H9 (cell line): ENCODE data around the gene PHACTR1. TPM values are rescaled to one million over a fixed set of nuclear protein-coding genes. Genes with fewer than 3 reads are reported as not detected.

Experiments
- DNase-seq: peaks from one replicate; pipeline ENCODE4 v3.0.0-alpha.2; 2017
- H2AFZ ChIP-seq: one replicate; pipeline ENCODE4 v1.6.1; 2013; ENCODE audit warnings: mild to moderate bottlenecking, low read length, control low read depth, moderate library complexity
- H2AK5ac ChIP-seq: 2 replicates; pipeline ENCODE4 v1.6.1; 2013; ENCODE audit warnings: low read length, control low read depth, mixed read lengths; ENCODE audit not compliant: insufficient read length
- H2BK120ac ChIP-seq: one replicate; pipeline ENCODE4 v1.6.1; 2013; ENCODE audit warnings: low read depth, mild to moderate bottlenecking, low read length, control low read depth, inconsistent platforms; ENCODE audit not compliant: poor library complexity, severe bottlenecking
- H2BK12ac ChIP-seq: 2 replicates; pipeline ENCODE4 v1.6.1; 2013; ENCODE audit warnings: low read length, control low read depth, mixed read lengths, low read depth; ENCODE audit not compliant: insufficient read length
- H2BK15ac ChIP-seq: 2 replicates; pipeline ENCODE4 v1.6.1; 2013; ENCODE audit warnings: low read depth, low read length, control low read depth
- H2BK20ac ChIP-seq: one replicate; pipeline ENCODE4 v1.6.1; 2013; ENCODE audit warnings: low read depth, mild to moderate bottlenecking, low read length, control low read depth, inconsistent platforms; ENCODE audit not compliant: poor library complexity, severe bottlenecking
- H2BK5ac ChIP-seq: 2 replicates; pipeline ENCODE4 v1.6.1; 2013; ENCODE audit warnings: low read length, control low read depth, mixed read lengths; ENCODE audit not compliant: insufficient read length
- H3K14ac ChIP-seq: 2 replicates; pipeline ENCODE4 v1.6.1; 2013; ENCODE audit warnings: low read length, control low read depth; ENCODE audit not compliant: insufficient read depth
- H3K18ac ChIP-seq: 2 replicates; pipeline ENCODE4 v1.6.1; 2013; ENCODE audit warnings: low read depth, mild to moderate bottlenecking, mixed read lengths, low read length, control low read depth; ENCODE audit not compliant: insufficient read length
- H3K23ac ChIP-seq: 2 replicates; pipeline ENCODE4 v1.6.1; 2013; ENCODE audit warnings: low read length, control low read depth, mixed read lengths, low read depth; ENCODE audit not compliant: insufficient read length
- H3K23me2 ChIP-seq: 2 replicates; pipeline ENCODE4 v1.6.1; 2013; ENCODE audit warnings: low read depth, mild to moderate bottlenecking, mixed read lengths, low read length, control low read depth; ENCODE audit not compliant: insufficient read length, poor library complexity, severe bottlenecking
- H3K27ac ChIP-seq: 2 replicates; pipeline ENCODE4 v1.5.1; 2013; ENCODE audit warnings: low read length, control low read depth, mixed read lengths, low read depth; ENCODE audit not compliant: insufficient read length
- H3K27me3 ChIP-seq: 2 replicates; pipeline ENCODE4 v1.6.1; 2013; ENCODE audit warnings: low read length, control low read depth, inconsistent platforms; ENCODE audit not compliant: insufficient read depth
- H3K4ac ChIP-seq: 2 replicates; pipeline ENCODE4 v1.6.1; 2013; ENCODE audit warnings: low read depth, mild to moderate bottlenecking, control low read depth, inconsistent platforms, low read length, moderate library complexity
- H3K4me1 ChIP-seq: 2 replicates; pipeline ENCODE4 v1.6.1; 2013; ENCODE audit warnings: low read length, control low read depth, inconsistent platforms; ENCODE audit not compliant: insufficient read depth
- H3K4me2 ChIP-seq: 2 replicates; pipeline ENCODE4 v1.6.1; 2013; ENCODE audit warnings: low read length, control low read depth, mixed read lengths; ENCODE audit not compliant: insufficient read length, insufficient read depth
- H3K56ac ChIP-seq: 2 replicates; pipeline ENCODE4 v1.6.1; 2013; ENCODE audit warnings: low read depth, mild to moderate bottlenecking, mixed read lengths, low read length, control low read depth; ENCODE audit not compliant: insufficient read length
- H3K79me1 ChIP-seq: 2 replicates; pipeline ENCODE4 v1.6.1; 2013; ENCODE audit warnings: low read depth, mild to moderate bottlenecking, moderate library complexity, low read length, control low read depth, inconsistent platforms; ENCODE audit not compliant: insufficient read depth, poor library complexity, severe bottlenecking
- H3K79me2 ChIP-seq: 2 replicates; pipeline ENCODE4 v1.6.1; 2013; ENCODE audit warnings: low read length, control low read depth, inconsistent platforms; ENCODE audit not compliant: insufficient read depth
- H3K9ac ChIP-seq: 2 replicates; pipeline ENCODE4 v1.6.1; 2013; ENCODE audit warnings: low read length, control low read depth, mixed read lengths; ENCODE audit not compliant: insufficient read length; ENCODE audit errors: extremely low read depth
- H3K9me3 ChIP-seq: one replicate; pipeline ENCODE4 v1.6.1; 2013; ENCODE audit warnings: low read depth, low read length, inconsistent platforms; ENCODE audit not compliant: control insufficient read depth
- H3T11ph ChIP-seq: one replicate; pipeline ENCODE4 v1.6.1; 2013; ENCODE audit warnings: mild to moderate bottlenecking, low read length, control low read depth, inconsistent platforms
- H4K20me1 ChIP-seq: one replicate; pipeline ENCODE4 v1.6.1; 2013; ENCODE audit not compliant: control insufficient read depth, insufficient read length, insufficient read depth
- H4K5ac ChIP-seq: 2 replicates; pipeline ENCODE4 v1.6.1; 2013; ENCODE audit warnings: low read depth, mild to moderate bottlenecking, mixed read lengths, low read length, control low read depth; ENCODE audit not compliant: insufficient read length
- H4K8ac ChIP-seq: replicated peaks from 2 replicates; pipeline ENCODE4 v1.6.1; 2013; ENCODE audit warnings: low read length, control low read depth, mixed read lengths, low read depth; ENCODE audit not compliant: insufficient read length
- H4K91ac ChIP-seq: 2 replicates; pipeline ENCODE4 v1.6.1; 2013; ENCODE audit warnings: low read depth, mild to moderate bottlenecking, moderate library complexity, mixed read lengths, low read length, control low read depth; ENCODE audit not compliant: insufficient read length
- H3K27ac Mint-ChIP-seq, 3 experiments: 2 replicates in 2 of 3; 3 replicates in 1 of 3; pipeline ENCODE4 v1.8.0; 2020 to 2021; ENCODE audit warnings: mixed read lengths in 3 of 3, mild to moderate bottlenecking in 1 of 3, moderate library complexity in 1 of 3
- H3K27me3 Mint-ChIP-seq: 2 replicates; pipeline ENCODE4 v1.8.0; 2021; ENCODE audit warnings: low read depth, mild to moderate bottlenecking, moderate library complexity, mixed read lengths
- H3K36me3 Mint-ChIP-seq, 3 experiments: 2 replicates in 2 of 3; 3 replicates in 1 of 3; pipeline ENCODE4 v1.8.0; 2020 to 2021; ENCODE audit warnings: low read depth in 3 of 3, mixed read lengths in 3 of 3; ENCODE audit not compliant: insufficient read depth in 1 of 3
- H3K4me1 Mint-ChIP-seq, 2 experiments: 2 replicates each; pipeline ENCODE4 v1.8.0; 2020; ENCODE audit warnings: mixed read lengths in 2 of 2
- H3K4me3 Mint-ChIP-seq, 2 experiments: 2 replicates in 1 of 2; 3 replicates in 1 of 2; pipeline ENCODE4 v1.8.0; 2020 to 2021; ENCODE audit warnings: mild to moderate bottlenecking in 2 of 2, mixed read lengths in 2 of 2, moderate library complexity in 1 of 2
- H3K9me3 Mint-ChIP-seq, 2 experiments: 2 replicates in 1 of 2; 3 replicates in 1 of 2; pipeline ENCODE4 v1.8.0; 2020; ENCODE audit warnings: mild to moderate bottlenecking in 2 of 2, mixed read lengths in 2 of 2, moderate library complexity in 1 of 2
- WGBS: extraction: QIAGEN DNeasy Blood & Tissue Kit; methylation state at CpG from one replicate; pipeline ENCODE4 v1.1.7; 2013; ENCODE audit warnings: missing lambda C conversion rate, low lambda C conversion rate, mixed read lengths; ENCODE audit not compliant: insufficient read length; ENCODE audit errors: extremely low coverage; 5-methylcytosine and 5-hydroxymethylcytosine counted together
- total RNA-seq: library from RNA; stranded (reverse); gene quantifications from 2 replicates; pipeline ENCODE4 v1.2.1, GENCODE V29; 2021
- TF ChIP-seq, protein P1 (sequence below): fragments of 200-600 bp; sonication (generic); conservative IDR thresholded peaks from 3 replicates; pipeline ENCODE4 v1.8.0; 2021; ENCODE audit warnings: antibody characterized with exemption, mild to moderate bottlenecking

Gene PHACTR1
- total RNA-seq, 1 experiment from 2014 or later = 15.9 TPM

DNA sequence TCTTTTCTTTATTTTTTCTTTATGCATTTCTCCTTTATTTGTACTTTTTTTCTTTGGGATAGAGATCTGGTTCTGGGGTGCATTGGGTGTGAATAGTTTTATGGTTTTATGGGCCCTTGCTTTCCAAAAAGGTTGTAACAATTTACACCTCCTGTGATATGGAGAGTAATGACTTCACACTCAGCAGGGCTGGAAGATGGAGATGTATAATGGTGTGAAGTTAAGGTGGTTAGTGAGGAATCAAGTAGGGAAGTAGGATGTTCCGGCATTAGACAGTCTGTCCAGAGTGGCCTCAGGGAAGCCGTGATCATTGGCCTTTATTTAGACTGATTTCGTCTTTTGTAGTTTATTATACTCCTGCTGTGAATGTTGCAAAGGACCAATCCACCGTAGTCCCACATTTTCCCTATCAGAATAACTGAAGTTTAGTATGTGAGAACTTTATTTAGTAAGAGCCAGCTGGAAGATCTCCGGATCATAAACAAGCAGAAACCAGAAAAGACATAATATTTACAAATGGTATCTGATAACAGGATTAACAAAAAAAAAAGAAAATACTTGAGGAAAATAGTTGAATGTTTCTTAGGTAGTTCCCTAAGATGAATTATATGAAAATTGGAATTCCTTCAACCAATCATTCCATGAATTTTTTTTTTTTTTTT is 356.2 kb downstream of the PHACTR1 start:
- Histone ChIP-seq H3K23me2 (no peaks in the 10 kb centered on the region), H3K79me2 (no peaks in the 10 kb centered on the region), H2BK12ac (no peak overlapping the region), H4K5ac (no peak overlapping the region), H3K27me3 (no peaks in the 10 kb centered on the region), H3K9me3 (no peaks in the 10 kb centered on the region), H3K23ac (no peak overlapping the region), H2BK5ac (no peak overlapping the region), H3T11ph (no peak overlapping the region), H3K56ac (no peak overlapping the region), H3K79me1 (no peaks in the 10 kb centered on the region), H4K8ac (no peak overlapping the region), H4K20me1 (no peaks in the 10 kb centered on the region), H3K9ac (no peak overlapping the region), H2BK15ac (no peak overlapping the region), H2BK20ac (no peak overlapping the region), H3K4ac (no peak overlapping the region), H3K18ac (no peak overlapping the region), H3K4me2 (no peak overlapping the region), H3K14ac (no peak overlapping the region), H2BK120ac (no peak overlapping the region), H3K27ac (no peak overlapping the region), H3K4me1 (no peaks in the 10 kb centered on the region), H4K91ac (no peak overlapping the region), H2AK5ac (no peak overlapping the region), H2AFZ (no peak overlapping the region)
- Mint-ChIP-seq H3K27ac (no peak overlapping the region), H3K4me1 (peaks cover 14 to 16% of the 10 kb centered on the region in 2 experiments), H3K9me3 (no peaks in the 10 kb centered on the region), H3K36me3 (no peaks in the 10 kb centered on the region), H3K27me3 (no peaks in the 10 kb centered on the region; the same call in 1 of the 2 replicates), H3K4me3 (no peak overlapping the region)
- TF ChIP-seq, protein P1, sequence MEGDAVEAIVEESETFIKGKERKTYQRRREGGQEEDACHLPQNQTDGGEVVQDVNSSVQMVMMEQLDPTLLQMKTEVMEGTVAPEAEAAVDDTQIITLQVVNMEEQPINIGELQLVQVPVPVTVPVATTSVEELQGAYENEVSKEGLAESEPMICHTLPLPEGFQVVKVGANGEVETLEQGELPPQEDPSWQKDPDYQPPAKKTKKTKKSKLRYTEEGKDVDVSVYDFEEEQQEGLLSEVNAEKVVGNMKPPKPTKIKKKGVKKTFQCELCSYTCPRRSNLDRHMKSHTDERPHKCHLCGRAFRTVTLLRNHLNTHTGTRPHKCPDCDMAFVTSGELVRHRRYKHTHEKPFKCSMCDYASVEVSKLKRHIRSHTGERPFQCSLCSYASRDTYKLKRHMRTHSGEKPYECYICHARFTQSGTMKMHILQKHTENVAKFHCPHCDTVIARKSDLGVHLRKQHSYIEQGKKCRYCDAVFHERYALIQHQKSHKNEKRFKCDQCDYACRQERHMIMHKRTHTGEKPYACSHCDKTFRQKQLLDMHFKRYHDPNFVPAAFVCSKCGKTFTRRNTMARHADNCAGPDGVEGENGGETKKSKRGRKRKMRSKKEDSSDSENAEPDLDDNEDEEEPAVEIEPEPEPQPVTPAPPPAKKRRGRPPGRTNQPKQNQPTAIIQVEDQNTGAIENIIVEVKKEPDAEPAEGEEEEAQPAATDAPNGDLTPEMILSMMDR = no peak
- no CpG with 5 or more reads among the region's 5 CpGs for WGBS
- DNase-seq = no peak
